Left lung (tissue), 10 donors: ENCODE data around the gene FANCB. TPM values are rescaled to one million over a fixed set of nuclear protein-coding genes. Genes with fewer than 3 reads are reported as not detected.

Source experiments
- ATAC-seq: fragments of 200-7000 bp; cut with Tn5 transposase; one replicate; pipeline ENCODE4 v1.9.1; 2020; ENCODE audit warnings: moderate library complexity
- DNase-seq, 4 donors: peaks; one replicate each; pipeline ENCODE4 v3.0.0-alpha.2; 2013 to 2020
- H3K27ac ChIP-seq, 2 donors: fragments of 200-600 bp; sonication (generic) in 1 of 2; one replicate each; pipeline versions ENCODE4 v1.5.0 to v1.8.0; 2020 to 2021
- H3K27me3 ChIP-seq, 2 donors: fragments of 200-600 bp; sonication (generic) in 1 of 2; one replicate each; pipeline versions ENCODE4 v1.5.0 to v1.8.0; 2020 to 2021
- H3K36me3 ChIP-seq, 2 donors: fragments of 200-600 bp; sonication (generic) in 1 of 2; one replicate each; pipeline versions ENCODE4 v1.5.0 to v1.8.0; 2020 to 2021
- H3K4me1 ChIP-seq, 2 donors: fragments of 200-600 bp; one replicate each; pipeline ENCODE4 v1.8.0; 2021
- H3K4me3 ChIP-seq, 2 donors: fragments of 200-600 bp; sonication (generic) in 1 of 2; one replicate each; pipeline versions ENCODE4 v1.5.0 to v1.8.0; 2020 to 2021; ENCODE audit warnings: mild to moderate bottlenecking in 1 of 2
- H3K9me3 ChIP-seq, 2 donors: fragments of 200-600 bp; sonication (generic) in 1 of 2; one replicate each; pipeline versions ENCODE4 v1.5.0 to v1.8.0; 2020 to 2021
- CTCF ChIP-seq, 2 donors: fragments of 200-600 bp; sonication (generic) in 1 of 2; IDR thresholded peaks; one replicate each; pipeline versions ENCODE4 v1.5.0 to v1.8.0; 2021; ENCODE audit warnings: antibody characterized with exemption in 2 of 2
- intact Hi-C, 2 donors: fragments of 100-400 bp; cut with DNase I; formaldehyde crosslinking; loops; one replicate each; pipeline versions ENCODE4 v1.11.2 to v1.14.2; 2022
- polyA plus RNA-seq, 6 donors: library from polyadenylated mRNA; unstranded; fragments of 120-200 nt; gene quantifications; one replicate each; pipeline ENCODE4 v1.2.1, GENCODE V29; 2013; ENCODE audit not compliant: insufficient read length in 6 of 6
- total RNA-seq, 2 donors: library from RNA; stranded (reverse); fragmentation: NEBNext Ultra II Directional; extraction: Animal tissue kit (Norgen Biotek cat#: 25700); gene quantifications; one replicate each; pipeline ENCODE4 v1.2.1, GENCODE V29; 2021
- donor health status: DM: no; HTN: yes; CAD: no.
- donor health status: DM: no; HTN: no; CAD: no.

Gene FANCB
- total and polyA plus RNA-seq, 8 donors = 2.5 to 5.7 (median 4.1) TPM

GRCh38 chrX:14832586-14832985, 40.3 kb downstream of the FANCB start:
- DNase-seq = no peak
- Histone ChIP-seq H3K27me3 (no peaks in the 10 kb centered on the region), H3K9me3 (no peaks in the 10 kb centered on the region), H3K4me1 (no peaks in the 10 kb centered on the region), H3K27ac (no peak overlapping the region), H3K36me3 (no peaks in the 10 kb centered on the region), H3K4me3 (no peak overlapping the region)
- no peak for ATAC-seq
- intact Hi-C loops = no loop called here
- TF ChIP-seq CTCF (IDR thresholded peaks at IDR 0.05) = no peak

GRCh38 chrX:14832151-14832550, 40.7 kb downstream of the FANCB start:
- TF ChIP-seq CTCF (IDR thresholded peaks at IDR 0.05) = no peak
- H3K9me3 ChIP-seq = no peaks in the 10 kb centered on the region
- H3K4me1 ChIP-seq = no peaks in the 10 kb centered on the region
- no peaks in the 10 kb centered on the region for H3K27me3 ChIP-seq
- no peak overlapping the region for H3K4me3 ChIP-seq
- no peaks in the 10 kb centered on the region for H3K36me3 ChIP-seq
- H3K27ac ChIP-seq = no peak overlapping the region
- no peak for DNase-seq
- intact Hi-C loops = no loop called here
- ATAC-seq = no peak

GRCh38 chrX:14829643-14830042, 43.2 kb downstream of the FANCB start:
- no peak for TF ChIP-seq CTCF (IDR thresholded peaks at IDR 0.05)
- Histone ChIP-seq H3K36me3 (no peaks in the 10 kb centered on the region), H3K27me3 (no peaks in the 10 kb centered on the region), H3K27ac (no peak overlapping the region), H3K4me1 (no peaks in the 10 kb centered on the region), H3K9me3 (no peaks in the 10 kb centered on the region), H3K4me3 (no peak overlapping the region)
- DNase-seq (peak in 1 of 4 donors; percentile 3), ATAC-seq (peak; percentile 93)
- intact Hi-C loops = no loop called here

- no peak for TF ChIP-seq CTCF (IDR thresholded peaks at IDR 0.05)
- H3K9me3 ChIP-seq = no peaks in the 10 kb centered on the region
- no peak for ATAC-seq
Observed at GRCh38 chrX:14826319-14826718, 46.5 kb downstream of the FANCB start.

GRCh38 chrX:14825851-14826250, 47.0 kb downstream of the FANCB start:
- H3K4me3 ChIP-seq = no peak overlapping the region
- DNase-seq (peak in 1 of 4 donors; percentile 7), ATAC-seq (no peak)
- no peak overlapping the region for H3K27ac ChIP-seq
- TF ChIP-seq CTCF (IDR thresholded peaks at IDR 0.05) = no peak
- intact Hi-C loops = no loop called here
- H3K9me3 ChIP-seq = no peaks in the 10 kb centered on the region
- no peaks in the 10 kb centered on the region for H3K4me1 ChIP-seq
- no peaks in the 10 kb centered on the region for H3K27me3 ChIP-seq
- no peaks in the 10 kb centered on the region for H3K36me3 ChIP-seq

More at GRCh38 chrX:14826319-14826718, 46.5 kb downstream of the FANCB start:
- intact Hi-C loops = no loop called here
- no peak for DNase-seq
- no peaks in the 10 kb centered on the region for H3K27me3 ChIP-seq
- no peak overlapping the region for H3K4me3 ChIP-seq
- no peak overlapping the region for H3K27ac ChIP-seq
- no peaks in the 10 kb centered on the region for H3K36me3 ChIP-seq
- no peaks in the 10 kb centered on the region for H3K4me1 ChIP-seq
